ENCODE measurements around the gene RTEL1. TPM values are rescaled to one million over a fixed set of nuclear protein-coding genes. Genes with fewer than 3 reads are reported as not detected.

Gene RTEL1
- total and polyA plus RNA-seq, 9 of the 15 experiments (the other 6 are each of a cell fraction or from before 2014, with no cell fraction given) = 0.36 to 61.0 (median 17.9) TPM

GRCh38 chr20:63658749-63659187 lies 656 bp downstream of the RTEL1 start:
- intact Hi-C loops (cut with micrococcal nuclease) = loop anchor here (10.0 kb wide), 1 partner anchor 124 kb away; the partner anchor contains the start of gene PTK6
- Histone ChIP-seq H3K79me2 (ENCODE audit: control insufficient read depth, insufficient read depth, low read length) (peaks cover 25% of the 10 kb centered on the region), H3K9ac (ENCODE audit: insufficient read depth in 1 of 2, low read depth in 2 of 2, low read length in 2 of 2) (peak overlapping the region; percentile 89 to 100), H3K36me3 (ENCODE audit: control insufficient read depth, insufficient read depth, low read length) (peaks cover 44% of the 10 kb centered on the region; the same call in 2 of the 3 replicates), H3K4me2 (ENCODE audit: insufficient read depth, low read length) (peak overlapping the region; percentile 88), H3K27me3 (ENCODE audit: control insufficient read depth in 2 of 2, insufficient read depth in 2 of 2, low read length in 2 of 2) (no peaks in the 10 kb centered on the region), H3K4me3 (peak overlapping the region; percentile 63), H2AFZ (ENCODE audit: low read depth, low read length) (peak overlapping the region; percentile 98), H3K27ac (ENCODE audit: extremely low read depth, low read depth, low read length) (peak overlapping the region; percentile 87; the same call in 2 of the 3 replicates), H3K9me1 (ENCODE audit: control insufficient read depth, insufficient read depth, low read length) (no peaks in the 10 kb centered on the region), H3K4me1 (replicated peaks in 1 of 2; ENCODE audit: control insufficient read depth in 2 of 2, insufficient read depth in 2 of 2, low read length in 2 of 2) (peaks cover 25 to 50% of the 10 kb centered on the region in 2 experiments), H3K9me3 (replicated peaks; ENCODE audit: control insufficient read depth, insufficient read depth, low read depth, low read length) (no peaks in the 10 kb centered on the region), H4K20me1 (replicated peaks; ENCODE audit: control insufficient read depth, insufficient read depth, low read length) (no peaks in the 10 kb centered on the region)
- under 1% methylated on average over 25 of the region's 25 CpGs for WGBS (ENCODE audit: insufficient coverage, low coverage, missing lambda C conversion rate)
- no TSS peak for BruUV-seq (replicated peaks)
- CTCF ChIA-PET (ENCODE audit: low intra/inter-chr PET ratio) = no interaction called here
- POLR2A ChIA-PET = interaction anchor here (0.6 to 1.5 kb wide), 5 partner anchors 9 to 49 kb away, joined by 3 to 11 read pairs (median 5); partner anchors contain the start of genes ARFRP1 and ZGPAT
- TF ChIP-seq MYBL2 (IDR thresholded peaks at IDR 0.05; ENCODE audit: low read depth) = no peak
- TF ChIP-seq MYBL2 (CRISPR knock-in tag; IDR thresholded peaks at IDR 0.05; ENCODE audit: borderline replicate concordance) = no peak
- no peak for TF ChIP-seq CCNT2 (IDR thresholded peaks at IDR 0.05; ENCODE audit: borderline replicate concordance, extremely low read depth, insufficient read length, low read depth, low read length)
- no peak for TF ChIP-seq NR2C2 (CRISPR knock-in tag; IDR thresholded peaks at IDR 0.05)
- peak; percentile 82 for TF ChIP-seq NR2C2 (tag; IDR thresholded peaks at IDR 0.05)
- TF ChIP-seq NRF1 (conservative IDR thresholded peaks at IDR 0.05 in 1 of 2, IDR thresholded peaks at IDR 0.05 in 1 of 2) = peak; percentile 31 to 39; a peak in 2 of 4 replicates
- TF ChIP-seq ZNF740 (CRISPR knock-in tag; IDR thresholded peaks at IDR 0.05) = 0 out of 2 replicates have a peak, but pooled peaks have one; percentile 11
- no peak for TF ChIP-seq ZNF740 (tag; IDR thresholded peaks at IDR 0.05)
- 0 out of 4 replicates have a peak, but pooled peaks of 1 of the 2 experiments have one; percentile 4 for TF ChIP-seq RCOR1 (IDR thresholded peaks at IDR 0.05; ENCODE audit: borderline replicate concordance in 1 of 2, low read depth in 2 of 2, low read length in 2 of 2)
- 0 out of 2 replicates have a peak, but pooled peaks have one; percentile 17 for TF ChIP-seq ELF2 (CRISPR knock-in tag; IDR thresholded peaks at IDR 0.05)
- DNase-seq (ENCODE audit: extremely low read depth in 1 of 4, low spot score in 3 of 4) (peak in 1 of 4 experiments; percentile 44), FAIRE-seq (no peak), ATAC-seq (peak; percentile 10)
- in situ Hi-C loops (cut with MboI) = no loop called here
